GM12873 (cell line): ENCODE data around the gene COL4A3.

Experiments used
- CTCF ChIP-seq: IDR thresholded peaks from 2 replicates; pipeline ENCODE4 v1.5.1; 2012; ENCODE audit warnings: low read depth, mild to moderate bottlenecking, moderate library complexity, low read length, control low read depth; ENCODE audit not compliant: insufficient read depth; ENCODE audit errors: missing control alignments

Gene COL4A3

GRCh38 chr2:227344231-227344630 lies 179.8 kb downstream of the COL4A3 start:
- TF ChIP-seq CTCF, result no peak

GRCh38 chr2:227347117-227347516 lies 182.7 kb downstream of the COL4A3 start:
- TF ChIP-seq CTCF, result no peak

GRCh38 chr2:227348324-227348723 lies 183.9 kb downstream of the COL4A3 start:
- no peak for TF ChIP-seq CTCF

GRCh38 chr2:227349989-227350612 lies 185.7 kb downstream of the COL4A3 start:
- no peak for TF ChIP-seq CTCF

GRCh38 chr2:227351639-227352038 lies 187.2 kb downstream of the COL4A3 start:
- no peak for TF ChIP-seq CTCF

GRCh38 chr2:227360351-227360750 lies 195.9 kb downstream of the COL4A3 start:
- no peak for TF ChIP-seq CTCF

GRCh38 chr2:227363756-227364155 lies 199.3 kb downstream of the COL4A3 start:
- peak; percentile 35 for TF ChIP-seq CTCF
